ENCODE data around the gene PHACTR1.

PHACTR1 gene

DNA sequence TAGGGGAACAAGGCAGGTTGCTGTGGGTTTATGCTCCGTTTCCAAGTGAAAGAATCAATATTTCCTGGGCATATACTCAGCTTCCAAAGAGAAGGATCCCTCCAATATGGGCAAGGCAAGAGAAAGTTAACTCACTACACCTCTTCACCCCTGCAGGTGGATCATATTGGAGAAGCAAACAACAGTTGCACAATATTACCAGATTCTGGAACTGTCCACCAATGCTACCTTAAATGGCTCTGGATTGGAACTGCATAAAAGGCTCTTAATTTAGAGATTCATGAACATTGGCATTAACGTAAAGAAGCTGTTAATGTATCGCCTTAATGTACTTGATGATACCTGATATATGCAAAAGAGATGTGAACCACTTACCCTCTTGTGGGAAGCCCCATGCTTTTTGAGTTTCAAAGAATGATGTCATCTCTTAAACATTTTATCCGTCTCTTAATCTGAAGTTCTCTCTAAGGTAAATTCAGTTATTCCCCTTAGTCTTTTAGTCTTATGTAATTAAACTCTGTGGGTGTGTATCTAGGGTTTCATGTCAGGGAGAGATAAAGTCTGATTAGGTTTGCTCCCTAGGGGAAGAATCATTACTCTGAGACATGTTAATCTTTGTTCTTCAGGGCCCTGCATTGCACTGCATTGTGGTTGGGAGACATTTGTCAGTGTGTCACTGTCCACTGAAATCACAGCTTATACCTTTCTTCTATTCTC lies 99.5 kb downstream of the PHACTR1 start:
- TF ChIP-seq, protein P1, sequence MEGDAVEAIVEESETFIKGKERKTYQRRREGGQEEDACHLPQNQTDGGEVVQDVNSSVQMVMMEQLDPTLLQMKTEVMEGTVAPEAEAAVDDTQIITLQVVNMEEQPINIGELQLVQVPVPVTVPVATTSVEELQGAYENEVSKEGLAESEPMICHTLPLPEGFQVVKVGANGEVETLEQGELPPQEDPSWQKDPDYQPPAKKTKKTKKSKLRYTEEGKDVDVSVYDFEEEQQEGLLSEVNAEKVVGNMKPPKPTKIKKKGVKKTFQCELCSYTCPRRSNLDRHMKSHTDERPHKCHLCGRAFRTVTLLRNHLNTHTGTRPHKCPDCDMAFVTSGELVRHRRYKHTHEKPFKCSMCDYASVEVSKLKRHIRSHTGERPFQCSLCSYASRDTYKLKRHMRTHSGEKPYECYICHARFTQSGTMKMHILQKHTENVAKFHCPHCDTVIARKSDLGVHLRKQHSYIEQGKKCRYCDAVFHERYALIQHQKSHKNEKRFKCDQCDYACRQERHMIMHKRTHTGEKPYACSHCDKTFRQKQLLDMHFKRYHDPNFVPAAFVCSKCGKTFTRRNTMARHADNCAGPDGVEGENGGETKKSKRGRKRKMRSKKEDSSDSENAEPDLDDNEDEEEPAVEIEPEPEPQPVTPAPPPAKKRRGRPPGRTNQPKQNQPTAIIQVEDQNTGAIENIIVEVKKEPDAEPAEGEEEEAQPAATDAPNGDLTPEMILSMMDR (IDR thresholded peaks at IDR 0.05; ENCODE audit: low read length): no peak
- TF ChIP-seq EZH2 (IDR thresholded peaks at IDR 0.05; ENCODE audit: borderline replicate concordance, low read length): no peak
- Histone ChIP-seq H3K4me3 (ENCODE audit: low read depth, low read length, poor library complexity, severe bottlenecking) (no peak overlapping the region), H3K9ac (ENCODE audit: low read length) (no peak overlapping the region), H3K9me2 (ENCODE audit: low read depth, low read length) (no peaks in the 10 kb centered on the region), H3F3A (ENCODE audit: insufficient read depth, low read length) (no peaks in the 10 kb centered on the region), H3K36me3 (ENCODE audit: insufficient read depth, low read length) (no peaks in the 10 kb centered on the region), H3K9me3 (ENCODE audit: low read length) (no peaks in the 10 kb centered on the region), H3K27me3 (ENCODE audit: insufficient read depth, low read length) (no peaks in the 10 kb centered on the region), H4K20me1 (ENCODE audit: insufficient read depth, low read length) (no peaks in the 10 kb centered on the region), H3K4me2 (ENCODE audit: low read length) (no peak overlapping the region), H3K79me2 (ENCODE audit: insufficient read depth, low read length) (no peaks in the 10 kb centered on the region), H2AFZ (ENCODE audit: low read length) (no peak overlapping the region), H3K27ac (ENCODE audit: low read depth, low read length, poor library complexity, severe bottlenecking) (no peak overlapping the region), H3K4me1 (ENCODE audit: insufficient read depth, low read length, severe bottlenecking) (no peaks in the 10 kb centered on the region)

GRCh38 chr6:12818324-12818723 lies 101.8 kb downstream of the PHACTR1 start:
- Histone ChIP-seq H3K27me3 (ENCODE audit: insufficient read depth, low read length) (no peaks in the 10 kb centered on the region), H3K4me2 (ENCODE audit: low read length) (no peak overlapping the region), H3K4me3 (ENCODE audit: low read depth, low read length, poor library complexity, severe bottlenecking) (no peak overlapping the region), H3K9ac (ENCODE audit: low read length) (no peak overlapping the region), H2AFZ (ENCODE audit: low read length) (no peak overlapping the region), H3K9me2 (ENCODE audit: low read depth, low read length) (no peaks in the 10 kb centered on the region), H3K36me3 (ENCODE audit: insufficient read depth, low read length) (no peaks in the 10 kb centered on the region), H3K9me3 (ENCODE audit: low read length) (no peaks in the 10 kb centered on the region), H4K20me1 (ENCODE audit: insufficient read depth, low read length) (no peaks in the 10 kb centered on the region), H3F3A (ENCODE audit: insufficient read depth, low read length) (no peaks in the 10 kb centered on the region), H3K4me1 (ENCODE audit: insufficient read depth, low read length, severe bottlenecking) (no peaks in the 10 kb centered on the region), H3K79me2 (ENCODE audit: insufficient read depth, low read length) (no peaks in the 10 kb centered on the region), H3K27ac (ENCODE audit: low read depth, low read length, poor library complexity, severe bottlenecking) (no peak overlapping the region)
- TF ChIP-seq, protein P1 (IDR thresholded peaks at IDR 0.05; ENCODE audit: low read length): no peak
- TF ChIP-seq EZH2 (IDR thresholded peaks at IDR 0.05; ENCODE audit: borderline replicate concordance, low read length): no peak

DNA sequence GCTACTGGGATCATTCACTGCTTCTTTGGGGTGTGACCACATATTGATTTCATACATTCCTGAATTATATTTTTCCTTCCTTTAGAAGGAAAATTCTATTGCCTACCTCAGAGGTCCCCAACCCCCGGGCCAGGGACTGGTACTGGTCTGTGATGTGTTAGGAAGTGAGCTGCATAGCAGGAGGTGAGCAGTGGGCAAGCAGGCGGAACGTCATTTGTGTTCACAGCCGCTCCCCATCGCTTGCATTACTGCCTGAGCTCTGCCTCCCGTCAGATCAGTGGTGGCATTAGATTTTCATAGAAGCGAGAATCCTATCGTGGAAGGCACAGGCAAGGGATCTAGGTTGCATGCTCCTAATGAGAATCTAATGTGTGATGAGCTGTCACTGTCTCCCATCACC lies 107.3 kb downstream of the PHACTR1 start:
- no peaks in the 10 kb centered on the region for H3K79me2 ChIP-seq (ENCODE audit: insufficient read depth, low read length)
- H3K4me3 ChIP-seq (ENCODE audit: low read depth, low read length, poor library complexity, severe bottlenecking): no peak overlapping the region
- H2AFZ ChIP-seq (ENCODE audit: low read length): no peak overlapping the region
- H3K9me2 ChIP-seq (ENCODE audit: low read depth, low read length): no peaks in the 10 kb centered on the region
- no peak for TF ChIP-seq EZH2 (IDR thresholded peaks at IDR 0.05; ENCODE audit: borderline replicate concordance, low read length)
- TF ChIP-seq, protein P1 (IDR thresholded peaks at IDR 0.05; ENCODE audit: low read length): no peak
- no peaks in the 10 kb centered on the region for H3F3A ChIP-seq (ENCODE audit: insufficient read depth, low read length)
- H3K9me3 ChIP-seq (ENCODE audit: low read length): no peaks in the 10 kb centered on the region
- no peak overlapping the region for H3K9ac ChIP-seq (ENCODE audit: low read length)
- H3K4me2 ChIP-seq (ENCODE audit: low read length): no peak overlapping the region
- H3K36me3 ChIP-seq (ENCODE audit: insufficient read depth, low read length): no peaks in the 10 kb centered on the region
- H3K27me3 ChIP-seq (ENCODE audit: insufficient read depth, low read length): 0 out of 2 replicates have a peak, but pooled peaks cover 3% of the 10 kb centered on the region
- H3K27ac ChIP-seq (ENCODE audit: low read depth, low read length, poor library complexity, severe bottlenecking): no peak overlapping the region
- no peaks in the 10 kb centered on the region for H4K20me1 ChIP-seq (ENCODE audit: insufficient read depth, low read length)
- no peaks in the 10 kb centered on the region for H3K4me1 ChIP-seq (ENCODE audit: insufficient read depth, low read length, severe bottlenecking)

Data from OCI-LY1 (cell line).